Stimulated activated CD4-positive, alpha-beta T cell treated with anti-CD3 and anti-CD28 coated beads, TNF-alpha, amount 100 ng/mL, for 1 hour (primary cell): ENCODE measurements around the gene PDGFA.

Source experiments
- DNase-seq, 3 donors: peaks; one replicate each; pipeline ENCODE4 v3.0.0-alpha.2; 2020; ENCODE audit warnings: low read depth in 3 of 3, low spot score in 1 of 3

Gene PDGFA

DNA sequence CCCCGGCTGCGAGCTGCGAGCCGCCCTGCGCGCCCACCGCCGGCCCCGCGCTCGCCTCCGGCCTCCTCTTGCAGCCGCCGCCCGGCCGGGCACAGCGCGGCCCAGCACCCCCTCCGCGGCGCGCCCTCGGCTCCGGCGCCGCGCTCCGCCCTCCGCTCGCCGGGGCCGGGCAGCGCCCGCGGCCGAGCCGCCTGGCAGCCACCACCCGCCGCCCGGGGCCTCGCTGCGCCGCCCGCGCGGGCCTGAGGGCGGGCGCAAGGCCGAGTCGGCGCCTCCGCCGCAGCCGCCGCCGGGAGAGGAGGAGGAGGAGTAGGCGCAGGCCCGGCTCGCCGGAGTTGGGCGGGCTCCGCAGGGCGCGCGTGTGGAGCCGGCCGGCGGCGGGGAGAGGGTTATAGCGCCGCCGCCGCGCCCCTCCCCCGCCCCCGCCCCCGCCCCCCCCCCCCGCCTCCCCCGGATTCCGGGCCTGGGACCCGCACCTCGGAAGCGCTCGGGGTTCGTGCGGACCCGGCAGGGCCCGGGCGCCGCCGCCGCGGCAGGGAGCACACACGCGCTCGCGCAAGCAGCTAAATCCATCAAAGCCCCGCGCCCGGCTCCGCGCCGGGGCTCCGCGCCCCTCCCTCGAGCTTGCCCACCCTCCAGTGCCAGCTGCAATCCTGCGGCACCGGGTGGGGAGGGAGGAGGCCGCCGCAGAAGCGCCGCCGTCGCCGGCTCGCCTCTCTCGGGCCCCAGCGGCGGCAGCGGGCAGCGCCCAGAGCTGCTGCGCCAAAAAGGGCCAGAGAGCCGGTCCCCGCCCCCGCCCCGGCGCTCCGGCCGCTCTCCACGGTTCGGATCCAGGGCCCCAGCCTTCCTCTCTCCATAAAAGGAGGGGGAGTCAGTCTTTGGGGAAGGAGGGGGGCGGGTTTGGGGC, at the start of gene PDGFA:
Gene PDGFA (minus strand): TSS at position 363 of the 907 bp plus-strand sequence. CDS start 845 bp downstream, outside the sequence.
- no peak for DNase-seq

DNA sequence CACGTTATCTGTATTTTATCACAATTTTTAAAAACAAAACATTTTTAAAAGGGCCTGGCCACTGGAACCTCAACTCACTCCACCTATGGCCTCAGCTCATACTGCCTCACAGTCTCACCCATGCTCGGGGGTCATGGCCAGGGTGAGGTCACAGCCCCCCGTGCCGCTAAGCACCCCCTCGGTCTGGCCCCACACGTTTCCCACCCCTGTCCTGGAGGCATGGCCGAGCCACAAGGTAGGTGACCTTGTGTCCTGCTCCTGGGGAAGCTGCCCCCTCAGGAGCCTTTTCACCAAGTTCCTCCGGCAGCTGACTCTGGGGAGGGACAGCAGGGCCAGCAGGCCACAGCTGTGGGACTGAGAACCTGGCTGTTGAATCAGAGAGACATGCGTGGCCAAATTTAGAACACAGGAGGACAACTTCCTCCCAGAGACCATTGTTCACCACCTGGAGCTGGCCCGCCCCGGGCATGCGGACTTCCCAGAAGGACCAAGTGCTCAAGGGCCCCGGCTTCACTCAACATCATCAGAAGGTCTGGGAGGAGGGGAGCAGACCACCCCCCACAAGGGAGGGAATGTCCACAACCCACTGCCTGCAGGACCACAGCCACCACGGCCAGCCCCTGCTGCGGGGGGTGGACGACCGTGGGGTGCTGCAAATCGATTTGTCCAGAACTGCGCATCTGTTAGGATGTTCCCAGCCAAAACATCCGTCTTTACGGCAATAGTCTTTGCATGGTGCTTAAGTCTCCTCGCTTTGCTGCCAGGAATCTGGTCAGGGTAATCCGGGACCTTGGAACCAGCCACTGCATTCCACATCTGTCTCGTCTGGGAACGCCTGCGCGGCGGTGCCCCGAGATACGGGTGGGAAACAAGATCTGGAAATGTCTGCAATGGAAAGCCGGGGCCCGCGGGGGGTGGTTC, 48.6 kb upstream of the PDGFA start:
- no peak for DNase-seq

DNA sequence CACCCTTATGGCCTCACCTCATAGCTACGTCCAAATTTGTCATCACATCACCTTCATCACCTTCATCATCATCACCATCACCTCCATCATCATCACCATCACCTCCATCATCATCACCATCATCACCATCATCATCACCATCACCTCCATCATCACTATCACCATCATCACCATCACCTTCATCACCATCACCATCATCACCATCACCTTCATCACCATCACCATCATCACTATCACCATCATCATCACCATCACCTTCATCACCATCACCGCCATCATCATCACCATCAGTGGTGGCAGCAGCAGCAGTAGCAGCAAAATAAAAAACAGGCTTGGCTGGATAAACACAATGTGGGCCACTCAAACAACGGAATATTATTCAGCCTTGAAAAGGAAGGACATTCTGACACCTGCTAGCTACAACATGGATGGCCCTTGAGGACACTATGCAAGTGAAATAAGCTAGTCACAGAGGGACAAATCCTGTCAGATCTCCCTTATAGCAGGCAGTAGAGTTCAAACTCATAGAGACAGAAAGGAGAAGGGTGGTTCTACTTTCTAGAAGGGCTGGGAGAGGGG, 47.7 kb upstream of the PDGFA start:
- no peak for DNase-seq

DNA sequence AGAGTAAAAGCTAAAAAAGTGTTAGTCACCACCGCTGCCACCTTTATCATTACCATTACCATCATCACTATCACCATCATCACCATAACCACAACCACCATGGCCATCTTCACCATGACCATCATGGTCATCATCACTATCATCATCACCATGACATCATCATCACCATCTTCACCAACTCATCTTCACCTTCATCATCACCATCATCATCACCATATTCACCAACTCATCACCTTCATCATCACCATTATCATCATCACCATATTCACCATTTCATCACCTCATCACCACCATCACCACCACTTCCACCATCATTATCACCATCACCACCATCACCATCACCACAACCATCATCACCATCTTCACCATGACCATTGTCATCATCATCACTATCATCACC, 46.5 kb upstream of the PDGFA start:
- DNase-seq = no peak

DNA sequence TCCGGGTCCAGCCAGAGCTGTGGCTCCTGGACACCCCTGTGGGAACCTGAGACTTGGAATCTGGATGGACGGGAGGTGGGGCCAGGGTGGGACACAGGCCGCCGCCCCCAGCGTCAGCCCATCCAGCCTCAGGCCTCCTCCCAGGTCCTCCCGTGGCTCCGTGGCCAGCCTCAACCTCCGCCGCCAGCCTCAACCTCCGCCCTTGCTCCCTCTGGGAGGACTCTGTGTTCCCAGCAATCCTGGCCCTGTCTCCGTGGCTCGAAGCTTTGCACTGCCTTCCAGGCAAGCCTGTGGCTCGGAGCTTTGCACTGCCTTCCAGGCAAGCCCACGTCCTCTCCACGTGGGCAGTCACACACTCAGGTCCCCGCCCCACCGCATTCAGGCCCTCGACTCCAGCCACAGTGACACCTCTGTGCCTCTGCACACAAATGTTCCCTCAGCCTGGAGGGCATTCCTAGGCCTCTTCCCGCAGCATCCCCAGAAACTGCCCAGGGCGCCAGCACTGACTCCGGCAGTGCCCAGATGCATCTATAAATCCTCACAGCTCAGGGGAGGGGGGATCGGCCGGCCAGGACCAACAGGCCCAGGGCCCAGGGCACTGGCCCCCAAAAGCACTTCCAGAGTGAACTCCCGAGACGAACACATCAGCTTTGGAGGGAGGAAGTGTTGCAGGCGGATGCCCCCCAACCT, 44.7 kb upstream of the PDGFA start:
- DNase-seq = no peak

DNA sequence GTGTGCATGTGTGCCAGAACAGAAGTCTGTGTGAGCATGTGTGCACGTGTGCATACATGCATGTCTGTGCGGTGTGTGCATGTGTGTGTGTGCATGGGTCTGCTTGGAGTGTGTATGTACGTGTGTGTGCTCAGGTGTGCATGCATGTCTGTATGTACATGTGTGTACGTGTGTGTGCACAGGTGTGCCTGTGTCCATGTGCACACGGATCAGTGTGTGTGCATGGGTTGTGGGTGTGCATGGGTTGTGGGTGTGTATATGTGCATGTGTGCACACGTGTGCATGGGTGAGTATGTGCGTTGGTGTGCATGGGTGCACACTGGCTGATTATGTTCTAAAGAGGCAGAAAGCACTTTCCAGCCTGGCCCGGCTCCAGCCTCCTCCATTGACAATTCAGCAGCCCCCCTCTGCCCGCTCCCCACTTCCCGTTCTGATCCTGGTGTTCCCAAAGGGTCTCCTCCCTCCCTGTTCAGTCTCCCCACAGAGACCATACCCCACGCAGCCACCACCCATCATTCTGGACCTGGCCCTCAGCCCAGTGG, 44.1 kb upstream of the PDGFA start:
- DNase-seq = no peak

DNA sequence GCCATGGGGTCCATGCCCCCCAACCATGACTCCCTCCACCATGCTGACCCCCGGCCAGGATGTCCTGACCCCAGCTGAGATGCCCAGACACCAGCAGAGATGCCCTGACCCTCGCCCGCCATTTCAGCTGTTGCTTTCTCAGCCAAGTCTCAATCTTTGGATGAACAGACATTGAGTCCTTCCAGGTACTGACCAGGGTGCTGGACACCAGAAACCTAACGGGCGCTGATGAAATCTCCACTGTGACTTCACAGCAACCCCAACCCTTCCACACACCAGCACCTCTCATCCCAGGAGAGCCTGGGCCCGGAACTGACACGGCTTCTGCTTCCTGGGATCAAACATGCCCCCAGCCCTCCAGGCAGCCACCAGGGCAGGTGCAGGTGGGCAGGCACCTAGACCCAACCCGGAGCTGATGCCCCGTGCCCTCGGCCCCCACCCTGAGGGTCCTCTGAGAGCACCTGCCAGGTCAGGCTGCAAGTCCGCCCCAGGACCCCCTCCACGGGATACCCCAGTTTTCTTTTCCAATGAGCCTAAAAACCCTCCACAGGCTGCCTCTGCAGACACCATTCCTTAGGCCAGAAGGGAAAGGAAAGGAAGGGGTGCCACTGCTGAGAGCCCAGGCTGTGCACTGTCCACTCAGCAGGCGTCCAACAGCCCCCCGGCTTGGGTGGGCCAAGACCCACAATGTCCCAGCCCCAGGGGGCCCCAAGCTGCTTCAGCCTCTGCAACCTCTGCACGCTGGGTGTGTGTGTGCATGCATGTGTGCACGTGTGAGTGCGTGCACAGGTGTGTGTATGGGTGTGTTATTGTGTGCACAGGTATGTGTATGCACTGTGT, 43.4 kb upstream of the PDGFA start:
- no peak for DNase-seq

DNA sequence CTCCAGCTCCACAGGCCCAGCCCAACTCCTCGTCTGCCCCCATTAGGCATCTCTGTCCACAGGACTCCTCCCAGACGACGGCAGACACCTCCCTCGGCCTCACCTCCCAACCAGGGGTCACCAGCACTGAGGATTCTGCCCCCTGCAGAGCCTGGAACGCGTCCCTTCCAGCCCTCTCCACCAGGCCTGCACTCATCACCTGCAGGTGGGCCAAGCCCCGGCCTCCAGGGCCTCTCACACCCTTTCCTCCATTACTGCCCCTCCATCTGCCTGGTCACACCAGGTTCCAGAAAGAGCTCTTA, 42.7 kb upstream of the PDGFA start:
- DNase-seq = no peak

DNA sequence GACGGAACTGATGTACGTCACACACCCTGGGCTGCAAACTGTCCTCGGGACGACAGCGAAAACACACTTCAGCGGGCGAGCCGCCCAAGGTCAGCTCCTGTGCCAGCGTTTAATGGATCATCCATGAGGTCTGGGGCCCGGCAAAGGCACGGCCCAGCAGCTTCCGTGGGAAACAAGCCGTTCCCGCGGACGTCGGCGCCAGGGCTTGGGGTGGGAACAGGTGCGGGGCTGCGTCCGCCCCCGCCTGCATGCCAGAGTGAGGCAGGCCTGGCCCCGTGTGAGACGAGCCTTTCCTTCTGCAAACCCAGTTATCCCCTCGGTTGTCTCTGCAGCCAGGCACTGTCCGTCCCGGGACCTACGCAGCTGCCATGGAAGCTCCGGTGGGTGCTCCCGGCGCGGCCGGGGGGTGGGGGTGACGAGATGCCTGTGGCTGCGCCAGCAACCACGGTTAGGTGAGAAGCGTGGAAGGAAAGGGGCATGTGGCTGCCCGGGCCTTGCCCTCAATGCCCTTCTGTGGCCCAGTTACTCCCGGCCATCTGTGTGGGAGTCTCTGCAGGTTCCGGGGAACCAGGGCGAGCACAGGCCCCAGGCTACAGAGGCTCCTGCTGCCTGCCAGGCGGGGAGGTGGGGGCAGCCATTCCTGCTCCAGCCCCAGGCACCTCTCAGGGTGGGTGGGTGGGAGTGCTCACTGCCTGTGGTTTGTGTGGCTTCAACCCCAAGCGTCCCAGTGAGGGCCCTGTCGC, 42.2 kb upstream of the PDGFA start:
- no peak for DNase-seq

DNA sequence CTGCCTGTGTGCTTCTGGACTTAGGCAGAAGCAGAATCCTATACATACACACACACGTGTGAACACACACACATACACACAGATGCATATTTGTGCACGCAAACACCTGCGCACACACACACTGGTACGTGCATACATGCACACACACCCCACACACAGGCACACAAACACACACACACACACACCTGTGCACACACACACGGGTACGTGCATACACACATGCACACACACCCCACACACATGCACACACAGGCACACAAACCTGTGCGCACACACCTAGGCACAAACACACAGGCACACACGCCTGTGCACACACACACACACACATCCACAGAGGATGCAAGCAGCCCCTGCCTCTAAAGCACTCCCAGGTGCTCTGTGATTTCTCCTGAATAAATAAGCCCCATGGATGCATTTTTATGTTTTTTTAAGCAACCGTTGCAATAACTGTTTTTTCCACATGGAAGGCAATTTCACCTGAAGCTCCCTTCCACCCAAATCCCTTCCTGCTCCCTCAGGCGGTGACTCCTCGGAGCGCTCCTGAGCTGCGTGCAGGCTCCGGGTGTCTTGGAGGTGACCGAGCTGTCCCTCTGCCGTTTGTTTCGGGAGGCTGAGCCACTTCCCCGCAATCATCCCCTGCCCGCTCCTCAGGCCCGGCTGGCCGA, 41.5 kb upstream of the PDGFA start:
- no peak for DNase-seq

DNA sequence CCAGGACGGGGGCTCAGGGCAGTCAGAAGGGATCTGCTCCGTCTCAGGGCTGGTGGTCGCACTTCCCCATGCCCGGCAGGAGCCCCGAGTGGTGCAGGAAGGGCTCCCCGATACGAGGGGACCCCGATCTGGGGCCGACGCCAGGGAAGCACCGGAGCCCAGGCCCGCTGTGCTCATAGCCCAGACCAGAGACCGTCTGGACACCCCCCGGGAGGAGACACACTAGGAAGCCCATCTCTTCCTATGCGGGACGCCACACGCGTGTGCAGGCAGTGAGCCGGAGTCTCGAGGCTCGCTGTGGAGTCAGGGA, 39.7 kb upstream of the PDGFA start:
- no peak for DNase-seq

DNA sequence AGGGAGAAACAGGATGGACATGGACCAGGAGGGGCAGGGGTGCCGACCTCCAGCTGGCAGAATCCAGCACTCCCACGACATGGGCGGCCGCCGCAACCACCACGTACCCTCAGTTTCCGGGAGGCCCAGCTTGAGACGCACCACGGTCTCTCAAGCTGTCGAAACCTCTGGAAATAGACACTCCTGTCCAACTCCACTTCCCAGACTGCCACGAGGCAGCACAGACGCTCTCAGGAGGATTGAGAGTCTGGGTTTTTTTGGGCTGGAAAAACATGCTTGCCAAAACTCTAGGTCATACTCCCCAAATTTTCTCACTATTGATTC, 37.9 kb upstream of the PDGFA start:
- DNase-seq = no peak

DNA sequence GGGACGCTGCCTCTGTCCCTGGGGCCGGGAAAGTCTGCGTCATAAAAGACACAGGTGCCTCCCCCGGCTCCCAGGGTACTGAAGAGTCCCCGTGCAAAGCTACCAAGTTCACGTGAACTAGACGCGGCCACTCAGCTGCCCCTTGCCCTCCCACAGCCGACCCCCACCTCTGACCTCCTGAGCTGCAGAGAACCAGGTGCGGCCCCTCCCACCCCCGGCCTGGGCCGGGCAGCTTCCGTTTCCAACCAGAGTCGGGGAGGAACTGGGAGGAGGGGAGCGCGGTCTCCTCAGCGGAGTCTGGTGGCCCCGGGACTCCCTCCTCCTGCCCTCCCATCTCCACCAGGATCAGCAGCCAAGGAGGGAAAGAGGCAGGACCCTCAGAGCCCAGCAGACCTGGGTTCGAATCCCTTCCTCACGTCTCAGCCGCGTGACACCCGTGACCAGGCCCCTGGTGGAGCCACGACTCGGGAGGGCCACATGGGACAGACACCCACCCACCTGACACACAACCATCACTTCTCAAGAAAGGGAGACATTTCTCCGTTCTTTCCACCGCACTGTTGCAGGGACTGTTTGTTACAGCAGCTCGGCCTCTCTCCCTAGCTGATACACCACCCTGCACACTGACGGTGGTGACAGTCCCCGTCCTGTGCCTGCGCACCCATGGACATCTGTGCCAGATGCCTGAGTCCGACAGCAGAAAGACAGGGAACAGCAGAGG, 37.4 kb upstream of the PDGFA start:
- no peak for DNase-seq

DNA sequence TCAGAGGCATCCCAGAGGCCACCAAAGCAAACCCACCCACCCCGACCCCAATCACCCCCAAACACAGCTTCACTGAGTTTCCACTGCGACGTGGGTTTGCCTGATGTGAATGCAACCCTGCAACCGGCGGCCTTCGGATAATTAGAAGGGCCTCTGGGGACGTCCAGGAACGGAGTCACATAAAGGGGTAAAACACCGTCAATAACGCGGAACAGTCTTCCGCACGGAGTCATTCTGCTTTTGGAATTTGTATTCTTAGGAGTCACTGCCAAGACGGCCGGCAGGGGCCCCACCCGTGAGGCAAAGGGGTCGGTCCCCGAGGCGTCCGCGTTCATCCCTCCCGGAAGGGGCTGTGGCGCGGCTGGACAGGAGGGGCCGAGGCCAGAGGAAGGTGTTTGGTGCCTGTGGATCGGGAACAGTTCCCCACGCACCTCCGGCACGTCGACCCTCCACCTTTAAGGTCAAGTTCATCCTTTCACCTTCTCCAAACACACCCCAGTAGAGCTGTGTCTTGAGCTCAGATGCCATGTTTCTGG, 36.7 kb upstream of the PDGFA start:
- DNase-seq = no peak

DNA sequence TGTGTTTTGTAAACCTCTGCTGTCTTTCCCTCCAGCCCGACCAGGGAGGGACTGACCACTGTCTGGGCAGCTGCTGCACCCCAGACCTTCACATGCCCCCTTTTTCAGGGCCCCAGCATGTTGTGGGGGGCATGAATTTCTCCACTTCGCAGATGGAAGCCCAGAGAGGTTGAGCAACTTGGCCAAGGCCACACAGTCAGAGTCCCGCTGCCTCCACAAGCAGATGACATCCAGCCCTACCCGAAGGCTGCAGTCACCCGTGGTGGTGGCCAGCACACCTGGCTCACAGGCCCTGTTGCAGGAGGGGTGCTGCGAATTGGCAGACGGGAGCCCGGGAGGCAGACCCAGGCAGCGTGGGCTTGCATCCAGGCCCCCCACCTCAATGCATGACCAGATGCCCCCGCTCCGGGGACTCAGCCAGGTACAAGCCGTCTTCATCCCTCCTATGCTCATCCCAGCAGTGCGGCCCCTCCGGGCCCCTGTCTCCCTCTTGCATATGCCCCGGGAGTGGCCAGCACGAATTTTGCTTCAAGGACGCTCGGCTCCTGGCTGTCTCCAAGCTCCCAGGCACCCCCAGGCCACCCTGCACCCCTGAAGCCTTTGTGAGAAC, 36.0 kb upstream of the PDGFA start:
- DNase-seq = no peak

DNA sequence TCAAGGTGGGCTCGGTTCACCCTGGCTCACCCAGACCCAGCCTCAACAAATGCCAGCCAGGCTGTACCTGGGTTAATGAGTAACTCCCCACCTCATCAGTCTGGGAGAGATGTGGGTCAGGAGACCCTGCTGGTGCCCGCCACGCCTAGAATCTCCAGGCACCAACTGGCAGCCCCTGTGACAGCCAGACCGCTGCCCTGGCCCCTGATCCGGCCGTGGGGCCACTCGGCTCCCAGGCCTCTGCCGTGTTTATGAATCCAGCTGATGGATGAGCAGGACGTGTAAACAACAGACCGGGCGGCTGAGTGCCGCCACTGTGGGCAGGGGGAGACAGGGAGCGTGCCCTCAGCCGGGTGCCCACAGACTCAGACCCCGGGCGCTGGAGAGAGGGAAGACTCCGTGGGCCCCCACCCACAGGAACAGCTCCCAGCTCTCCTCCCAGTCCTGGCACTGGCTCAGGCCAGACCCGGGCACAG, 34.0 kb upstream of the PDGFA start:
- no peak for DNase-seq

DNA sequence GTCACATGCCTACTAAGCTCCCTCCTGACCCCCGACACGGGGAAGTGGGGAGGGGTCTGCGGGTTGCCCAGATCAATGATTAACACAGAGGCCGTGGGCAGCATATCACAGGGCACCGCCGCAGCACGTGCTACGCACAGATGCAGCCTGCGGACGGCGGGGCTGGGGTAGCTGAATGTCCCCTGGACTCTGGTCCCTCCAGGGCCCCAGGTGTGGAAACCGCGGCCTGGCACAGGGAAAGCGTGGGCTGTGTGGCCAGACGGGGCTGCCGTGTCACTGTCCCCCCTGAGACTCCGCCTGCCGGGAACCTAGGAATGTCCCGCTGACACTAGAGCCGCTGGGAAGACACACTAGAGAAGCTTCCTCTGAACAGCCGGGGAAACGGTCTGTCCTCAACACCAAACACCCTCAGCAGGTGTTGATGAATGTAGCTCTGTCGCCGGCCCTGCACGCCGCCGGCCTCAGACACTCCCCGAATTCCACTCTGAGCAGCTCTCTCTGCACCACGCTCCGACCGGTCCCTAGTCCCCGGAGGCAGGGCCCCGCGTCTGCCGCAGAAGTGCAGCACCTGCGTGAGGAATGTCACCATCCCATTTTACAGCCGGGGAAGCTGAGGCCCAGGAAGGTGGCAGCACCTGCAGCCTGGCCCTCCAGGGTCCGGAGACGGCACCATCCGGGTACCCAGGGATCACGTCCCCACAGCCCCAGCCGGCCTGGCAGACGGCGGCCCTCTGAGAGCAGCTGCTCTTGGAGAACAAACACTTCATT, 33.4 kb upstream of the PDGFA start:
- DNase-seq = no peak
